Measurements from ENCODE around the gene CHCHD10.

- no peak for TF ChIP-seq CTCF (IDR thresholded peaks at IDR 0.05)
- TF ChIP-seq POLR2A (IDR thresholded peaks at IDR 0.05): no peak
These were observed 15.6 kb downstream of the CHCHD10 start for GRCh38 chr22:23752090-23752691.

Measured in upper lobe of left lung (tissue), 4 donors.